Cardiac fibroblast (primary cell): Measurements from ENCODE around the gene C1orf105.

Experiments
- DNase-seq, 2 donors: peaks; one replicate each; pipeline versions ENCODE4 v3.0.0 to v3.0.0-alpha.2; 2010; ENCODE audit warnings: low read depth in 2 of 2
- H3K4me3 ChIP-seq, 2 donors: replicated peaks in 1 of 2; 1 replicate in 1 of 2; 2 replicates in 1 of 2; pipeline ENCODE4 v1.5.1; 2011; ENCODE audit warnings: low read depth in 2 of 2, low read length in 2 of 2, mild to moderate bottlenecking in 2 of 2, moderate library complexity in 1 of 2
- CTCF ChIP-seq: IDR thresholded peaks from one replicate; pipeline ENCODE4 v1.5.1; 2011; ENCODE audit warnings: low read depth, mild to moderate bottlenecking, low read length, inconsistent platforms

C1orf105 gene

GRCh38 chr1:172460177-172460576 lies 39.7 kb downstream of the C1orf105 start:
- no peak for DNase-seq
- H3K4me3 ChIP-seq = no peak overlapping the region
- no peak for TF ChIP-seq CTCF

GRCh38 chr1:172460887-172461315 lies 40.4 kb downstream of the C1orf105 start:
- no peak for TF ChIP-seq CTCF
- no peak for DNase-seq

GRCh38 chr1:172465617-172466016 lies 45.1 kb downstream of the C1orf105 start:
- DNase-seq = no peak

More at GRCh38 chr1:172460887-172461315, 40.4 kb downstream of the C1orf105 start:
- no peak overlapping the region for H3K4me3 ChIP-seq

GRCh38 chr1:172466795-172467407 lies 46.4 kb downstream of the C1orf105 start:
- no peak for TF ChIP-seq CTCF
- H3K4me3 ChIP-seq = no peak overlapping the region
- peak in 1 of 2 donors; percentile 22 for DNase-seq

More at GRCh38 chr1:172465617-172466016, 45.1 kb downstream of the C1orf105 start:
- TF ChIP-seq CTCF = no peak
- H3K4me3 ChIP-seq = no peak overlapping the region

- no peak for DNase-seq
- no peak overlapping the region for H3K4me3 ChIP-seq
- TF ChIP-seq CTCF = no peak
These were observed 47.0 kb downstream of the C1orf105 start for GRCh38 chr1:172467446-172467845.

GRCh38 chr1:172468296-172468695 lies 47.8 kb downstream of the C1orf105 start:
- no peak overlapping the region for H3K4me3 ChIP-seq
- no peak for TF ChIP-seq CTCF
- no peak for DNase-seq

GRCh38 chr1:172469717-172470116 lies 49.2 kb downstream of the C1orf105 start:
- TF ChIP-seq CTCF = no peak
- no peak overlapping the region for H3K4me3 ChIP-seq
- DNase-seq = no peak
